Breast epithelium (tissue), 3 donors: ENCODE measurements around the gene KLHL41.

Experiments
- POLR2A ChIP-seq: fragments of 450-650 bp; IDR thresholded peaks from one replicate; pipeline ENCODE4 v1.6.1; 2016; ENCODE audit warnings: antibody characterized with exemption, mild to moderate bottlenecking, moderate library complexity
- POLR2AphosphoS5 ChIP-seq, 3 donors: sonication (generic); formaldehyde crosslinking; IDR thresholded peaks; one replicate each; pipeline ENCODE4 v1.6.1; 2017; ENCODE audit warnings: antibody characterized with exemption in 3 of 3
- TF ChIP-seq, protein P1 (sequence below), 3 donors: fragments of 450-650 bp; IDR thresholded peaks; one replicate each; pipeline ENCODE4 v1.5.1; 2016 to 2017; ENCODE audit warnings: antibody characterized with exemption in 3 of 3, mild to moderate bottlenecking in 3 of 3, moderate library complexity in 3 of 3

- TF ChIP-seq, protein P1, sequence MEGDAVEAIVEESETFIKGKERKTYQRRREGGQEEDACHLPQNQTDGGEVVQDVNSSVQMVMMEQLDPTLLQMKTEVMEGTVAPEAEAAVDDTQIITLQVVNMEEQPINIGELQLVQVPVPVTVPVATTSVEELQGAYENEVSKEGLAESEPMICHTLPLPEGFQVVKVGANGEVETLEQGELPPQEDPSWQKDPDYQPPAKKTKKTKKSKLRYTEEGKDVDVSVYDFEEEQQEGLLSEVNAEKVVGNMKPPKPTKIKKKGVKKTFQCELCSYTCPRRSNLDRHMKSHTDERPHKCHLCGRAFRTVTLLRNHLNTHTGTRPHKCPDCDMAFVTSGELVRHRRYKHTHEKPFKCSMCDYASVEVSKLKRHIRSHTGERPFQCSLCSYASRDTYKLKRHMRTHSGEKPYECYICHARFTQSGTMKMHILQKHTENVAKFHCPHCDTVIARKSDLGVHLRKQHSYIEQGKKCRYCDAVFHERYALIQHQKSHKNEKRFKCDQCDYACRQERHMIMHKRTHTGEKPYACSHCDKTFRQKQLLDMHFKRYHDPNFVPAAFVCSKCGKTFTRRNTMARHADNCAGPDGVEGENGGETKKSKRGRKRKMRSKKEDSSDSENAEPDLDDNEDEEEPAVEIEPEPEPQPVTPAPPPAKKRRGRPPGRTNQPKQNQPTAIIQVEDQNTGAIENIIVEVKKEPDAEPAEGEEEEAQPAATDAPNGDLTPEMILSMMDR (IDR thresholded peaks at IDR 0.05), result no peak
- TF ChIP-seq POLR2A (no peak), POLR2AphosphoS5 (IDR thresholded peaks at IDR 0.05) (no peak)
Measured at GRCh38 chr2:169540146-169540545, 30.6 kb downstream of the KLHL41 start.
